Neutrophil (primary cell): Measurements from ENCODE around the gene ULK2.

Source experiments
- H3K27ac ChIP-seq: fragments of 200-600 bp; sonication (generic); 2 replicates; pipeline ENCODE4 v1.5.1; 2016; ENCODE audit warnings: mild to moderate bottlenecking, moderate library complexity
- H3K27me3 ChIP-seq: fragments of 200-600 bp; sonication (generic); 2 replicates; pipeline ENCODE4 v1.6.0; 2016; ENCODE audit warnings: mild to moderate bottlenecking
- H3K36me3 ChIP-seq: fragments of 200-600 bp; sonication (generic); 2 replicates; pipeline ENCODE4 v1.5.1; 2017
- H3K4me1 ChIP-seq, 2 experiments: fragments of 200-600 bp in 1 of 2; sonication (generic) in 1 of 2; 1 replicate in 1 of 2; 2 replicates in 1 of 2; pipeline versions ENCODE4 v1.5.1 to v1.6.1; 2013 to 2016; ENCODE audit warnings: low read depth in 1 of 2, low read length in 1 of 2, mild to moderate bottlenecking in 1 of 2, moderate library complexity in 1 of 2; ENCODE audit not compliant: control insufficient read depth in 1 of 2, insufficient read depth in 1 of 2
- H3K4me3 ChIP-seq, 2 experiments: fragments of 200-600 bp in 1 of 2; sonication (generic) in 1 of 2; 1 replicate in 1 of 2; 2 replicates in 1 of 2; pipeline ENCODE4 v1.5.1; 2013 to 2016; ENCODE audit warnings: low read depth in 1 of 2, low read length in 1 of 2, mild to moderate bottlenecking in 1 of 2, moderate library complexity in 1 of 2
- H3K9me3 ChIP-seq: fragments of 200-600 bp; sonication (generic); 2 replicates; pipeline ENCODE4 v1.5.1; 2016
- CTCF ChIP-seq: fragments of 200-600 bp; sonication (generic); IDR thresholded peaks from 2 replicates; pipeline ENCODE4 v1.5.1; 2016; ENCODE audit warnings: antibody characterized with exemption

The ULK2 gene

GRCh38 chr17:19791918-19792550, 75.7 kb downstream of the ULK2 start:
- Histone ChIP-seq H3K27ac (no peak overlapping the region), H3K9me3 (peaks cover 3% of the 10 kb centered on the region), H3K27me3 (no peaks in the 10 kb centered on the region), H3K4me3 (no peak overlapping the region), H3K36me3 (no peaks in the 10 kb centered on the region), H3K4me1 (no peaks in the 10 kb centered on the region)
- no peak for TF ChIP-seq CTCF

- Histone ChIP-seq H3K27me3 (no peaks in the 10 kb centered on the region), H3K27ac (no peak overlapping the region), H3K4me1 (no peaks in the 10 kb centered on the region), H3K36me3 (no peaks in the 10 kb centered on the region), H3K9me3 (no peaks in the 10 kb centered on the region), H3K4me3 (no peak overlapping the region)
- no peak for TF ChIP-seq CTCF
These were observed 79.9 kb downstream of the ULK2 start for GRCh38 chr17:19787733-19788357.

GRCh38 chr17:19785854-19786253, 81.9 kb downstream of the ULK2 start:
- Histone ChIP-seq H3K4me1 (no peaks in the 10 kb centered on the region), H3K27me3 (no peaks in the 10 kb centered on the region), H3K9me3 (no peaks in the 10 kb centered on the region), H3K27ac (no peak overlapping the region), H3K36me3 (no peaks in the 10 kb centered on the region), H3K4me3 (no peak overlapping the region)
- no peak for TF ChIP-seq CTCF

- Histone ChIP-seq H3K4me1 (no peaks in the 10 kb centered on the region), H3K36me3 (peaks cover 5% of the 10 kb centered on the region), H3K9me3 (no peaks in the 10 kb centered on the region), H3K27me3 (no peaks in the 10 kb centered on the region), H3K27ac (no peak overlapping the region), H3K4me3 (no peak overlapping the region)
- no peak for TF ChIP-seq CTCF
These were observed 86.0 kb downstream of the ULK2 start for GRCh38 chr17:19781488-19782458.

GRCh38 chr17:19780846-19781245, 86.9 kb downstream of the ULK2 start:
- Histone ChIP-seq H3K4me1 (no peaks in the 10 kb centered on the region), H3K27me3 (no peaks in the 10 kb centered on the region), H3K27ac (no peak overlapping the region), H3K9me3 (no peaks in the 10 kb centered on the region), H3K36me3 (peaks cover 6% of the 10 kb centered on the region), H3K4me3 (no peak overlapping the region)
- TF ChIP-seq CTCF, result no peak
